ENCODE results near the gene FSIP2.

The FSIP2 gene

GRCh38 chr2:185802926-185803325 lies 64.3 kb downstream of the FSIP2 start:
- Histone ChIP-seq H3K9me3 (ENCODE audit: control insufficient read depth in 2 of 2, low read length in 2 of 2) (no peaks in the 10 kb centered on the region), H3K4me1 (ENCODE audit: control insufficient read depth in 2 of 2, insufficient read depth in 2 of 2, low read length in 2 of 2) (no peaks in the 10 kb centered on the region), H3K4me3 (ENCODE audit: low read length in 2 of 2) (no peak overlapping the region), H3K36me3 (ENCODE audit: control insufficient read depth in 2 of 2, insufficient read depth in 2 of 2, low read length in 2 of 2) (no peaks in the 10 kb centered on the region), H3K27me3 (ENCODE audit: control insufficient read depth in 2 of 2, insufficient read depth in 2 of 2, low read length in 2 of 2) (no peaks in the 10 kb centered on the region), H3K9ac (ENCODE audit: low read depth in 1 of 2, low read length in 2 of 2) (no peak overlapping the region), H3K27ac (ENCODE audit: low read depth in 2 of 2, low read length in 2 of 2) (no peak overlapping the region)

GRCh38 chr2:185806783-185807182 lies 68.2 kb downstream of the FSIP2 start:
- Histone ChIP-seq H3K4me3 (ENCODE audit: low read length in 2 of 2) (no peak overlapping the region), H3K27me3 (ENCODE audit: control insufficient read depth in 2 of 2, insufficient read depth in 2 of 2, low read length in 2 of 2) (no peaks in the 10 kb centered on the region), H3K9me3 (ENCODE audit: control insufficient read depth in 2 of 2, low read length in 2 of 2) (no peaks in the 10 kb centered on the region), H3K27ac (ENCODE audit: low read depth in 2 of 2, low read length in 2 of 2) (no peak overlapping the region), H3K9ac (ENCODE audit: low read depth in 1 of 2, low read length in 2 of 2) (no peak overlapping the region), H3K36me3 (ENCODE audit: control insufficient read depth in 2 of 2, insufficient read depth in 2 of 2, low read length in 2 of 2) (no peaks in the 10 kb centered on the region), H3K4me1 (ENCODE audit: control insufficient read depth in 2 of 2, insufficient read depth in 2 of 2, low read length in 2 of 2) (no peaks in the 10 kb centered on the region)

GRCh38 chr2:185807351-185807750 lies 68.7 kb downstream of the FSIP2 start:
- Histone ChIP-seq H3K36me3 (ENCODE audit: control insufficient read depth in 2 of 2, insufficient read depth in 2 of 2, low read length in 2 of 2) (no peaks in the 10 kb centered on the region), H3K4me1 (ENCODE audit: control insufficient read depth in 2 of 2, insufficient read depth in 2 of 2, low read length in 2 of 2) (no peaks in the 10 kb centered on the region), H3K27me3 (ENCODE audit: control insufficient read depth in 2 of 2, insufficient read depth in 2 of 2, low read length in 2 of 2) (no peaks in the 10 kb centered on the region), H3K4me3 (ENCODE audit: low read length in 2 of 2) (no peak overlapping the region), H3K9me3 (ENCODE audit: control insufficient read depth in 2 of 2, low read length in 2 of 2) (no peaks in the 10 kb centered on the region), H3K27ac (ENCODE audit: low read depth in 2 of 2, low read length in 2 of 2) (no peak overlapping the region), H3K9ac (ENCODE audit: low read depth in 1 of 2, low read length in 2 of 2) (no peak overlapping the region)

- Histone ChIP-seq H3K9me3 (ENCODE audit: control insufficient read depth in 2 of 2, low read length in 2 of 2) (no peaks in the 10 kb centered on the region), H3K36me3 (ENCODE audit: control insufficient read depth in 2 of 2, insufficient read depth in 2 of 2, low read length in 2 of 2) (no peaks in the 10 kb centered on the region), H3K4me3 (ENCODE audit: low read length in 2 of 2) (no peak overlapping the region), H3K4me1 (ENCODE audit: control insufficient read depth in 2 of 2, insufficient read depth in 2 of 2, low read length in 2 of 2) (no peaks in the 10 kb centered on the region), H3K9ac (ENCODE audit: low read depth in 1 of 2, low read length in 2 of 2) (no peak overlapping the region), H3K27me3 (ENCODE audit: control insufficient read depth in 2 of 2, insufficient read depth in 2 of 2, low read length in 2 of 2) (no peaks in the 10 kb centered on the region), H3K27ac (ENCODE audit: low read depth in 2 of 2, low read length in 2 of 2) (no peak overlapping the region)
These were observed 73.0 kb downstream of the FSIP2 start for GRCh38 chr2:185811580-185811979.

- no peaks in the 10 kb centered on the region for H3K36me3 ChIP-seq (ENCODE audit: control insufficient read depth in 2 of 2, insufficient read depth in 2 of 2, low read length in 2 of 2)
- no peak overlapping the region for H3K4me3 ChIP-seq (ENCODE audit: low read length in 2 of 2)
- H3K4me1 ChIP-seq (ENCODE audit: control insufficient read depth in 2 of 2, insufficient read depth in 2 of 2, low read length in 2 of 2): no peaks in the 10 kb centered on the region
- H3K27me3 ChIP-seq (ENCODE audit: control insufficient read depth in 2 of 2, insufficient read depth in 2 of 2, low read length in 2 of 2): no peaks in the 10 kb centered on the region
- no peak overlapping the region for H3K9ac ChIP-seq (ENCODE audit: low read depth in 1 of 2, low read length in 2 of 2)
- no peaks in the 10 kb centered on the region for H3K9me3 ChIP-seq (ENCODE audit: control insufficient read depth in 2 of 2, low read length in 2 of 2)
- no peak overlapping the region for H3K27ac ChIP-seq (ENCODE audit: low read depth in 2 of 2, low read length in 2 of 2)
These were observed 75.1 kb downstream of the FSIP2 start for GRCh38 chr2:185813707-185814106.

- Histone ChIP-seq H3K9ac (ENCODE audit: low read depth in 1 of 2, low read length in 2 of 2) (no peak overlapping the region), H3K9me3 (ENCODE audit: control insufficient read depth in 2 of 2, low read length in 2 of 2) (no peaks in the 10 kb centered on the region), H3K27me3 (ENCODE audit: control insufficient read depth in 2 of 2, insufficient read depth in 2 of 2, low read length in 2 of 2) (no peaks in the 10 kb centered on the region), H3K4me1 (ENCODE audit: control insufficient read depth in 2 of 2, insufficient read depth in 2 of 2, low read length in 2 of 2) (no peaks in the 10 kb centered on the region), H3K27ac (ENCODE audit: low read depth in 2 of 2, low read length in 2 of 2) (no peak overlapping the region), H3K4me3 (ENCODE audit: low read length in 2 of 2) (no peak overlapping the region), H3K36me3 (ENCODE audit: control insufficient read depth in 2 of 2, insufficient read depth in 2 of 2, low read length in 2 of 2) (no peaks in the 10 kb centered on the region)
These were observed 79.4 kb downstream of the FSIP2 start for GRCh38 chr2:185817991-185818390.

- H3K4me3 ChIP-seq (ENCODE audit: low read length in 2 of 2): no peak overlapping the region
- no peaks in the 10 kb centered on the region for H3K27me3 ChIP-seq (ENCODE audit: control insufficient read depth in 2 of 2, insufficient read depth in 2 of 2, low read length in 2 of 2)
- no peaks in the 10 kb centered on the region for H3K4me1 ChIP-seq (ENCODE audit: control insufficient read depth in 2 of 2, insufficient read depth in 2 of 2, low read length in 2 of 2)
- no peak overlapping the region for H3K27ac ChIP-seq (ENCODE audit: low read depth in 2 of 2, low read length in 2 of 2)
- no peak overlapping the region for H3K9ac ChIP-seq (ENCODE audit: low read depth in 1 of 2, low read length in 2 of 2)
- no peaks in the 10 kb centered on the region for H3K36me3 ChIP-seq (ENCODE audit: control insufficient read depth in 2 of 2, insufficient read depth in 2 of 2, low read length in 2 of 2)
- no peaks in the 10 kb centered on the region for H3K9me3 ChIP-seq (ENCODE audit: control insufficient read depth in 2 of 2, low read length in 2 of 2)
These were observed 82.9 kb downstream of the FSIP2 start for GRCh38 chr2:185821467-185821866.

GRCh38 chr2:185823773-185824172 lies 85.2 kb downstream of the FSIP2 start:
- Histone ChIP-seq H3K27me3 (ENCODE audit: control insufficient read depth in 2 of 2, insufficient read depth in 2 of 2, low read length in 2 of 2) (no peaks in the 10 kb centered on the region), H3K4me1 (ENCODE audit: control insufficient read depth in 2 of 2, insufficient read depth in 2 of 2, low read length in 2 of 2) (no peaks in the 10 kb centered on the region), H3K9ac (ENCODE audit: low read depth in 1 of 2, low read length in 2 of 2) (no peak overlapping the region), H3K9me3 (ENCODE audit: control insufficient read depth in 2 of 2, low read length in 2 of 2) (no peaks in the 10 kb centered on the region), H3K36me3 (ENCODE audit: control insufficient read depth in 2 of 2, insufficient read depth in 2 of 2, low read length in 2 of 2) (no peaks in the 10 kb centered on the region), H3K4me3 (ENCODE audit: low read length in 2 of 2) (no peak overlapping the region), H3K27ac (ENCODE audit: low read depth in 2 of 2, low read length in 2 of 2) (no peak overlapping the region)

GRCh38 chr2:185825557-185825956 lies 87.0 kb downstream of the FSIP2 start:
- Histone ChIP-seq H3K9ac (ENCODE audit: low read depth in 1 of 2, low read length in 2 of 2) (no peak overlapping the region), H3K27me3 (ENCODE audit: control insufficient read depth in 2 of 2, insufficient read depth in 2 of 2, low read length in 2 of 2) (no peaks in the 10 kb centered on the region), H3K36me3 (ENCODE audit: control insufficient read depth in 2 of 2, insufficient read depth in 2 of 2, low read length in 2 of 2) (no peaks in the 10 kb centered on the region), H3K27ac (ENCODE audit: low read depth in 2 of 2, low read length in 2 of 2) (no peak overlapping the region), H3K4me1 (ENCODE audit: control insufficient read depth in 2 of 2, insufficient read depth in 2 of 2, low read length in 2 of 2) (no peaks in the 10 kb centered on the region), H3K9me3 (ENCODE audit: control insufficient read depth in 2 of 2, low read length in 2 of 2) (no peaks in the 10 kb centered on the region), H3K4me3 (ENCODE audit: low read length in 2 of 2) (no peak overlapping the region)

GRCh38 chr2:185828326-185828725 lies 89.7 kb downstream of the FSIP2 start:
- Histone ChIP-seq H3K4me1 (ENCODE audit: control insufficient read depth in 2 of 2, insufficient read depth in 2 of 2, low read length in 2 of 2) (no peaks in the 10 kb centered on the region), H3K4me3 (ENCODE audit: low read length in 2 of 2) (no peak overlapping the region), H3K27me3 (ENCODE audit: control insufficient read depth in 2 of 2, insufficient read depth in 2 of 2, low read length in 2 of 2) (no peaks in the 10 kb centered on the region), H3K27ac (ENCODE audit: low read depth in 2 of 2, low read length in 2 of 2) (no peak overlapping the region), H3K9me3 (ENCODE audit: control insufficient read depth in 2 of 2, low read length in 2 of 2) (no peaks in the 10 kb centered on the region), H3K36me3 (ENCODE audit: control insufficient read depth in 2 of 2, insufficient read depth in 2 of 2, low read length in 2 of 2) (no peaks in the 10 kb centered on the region), H3K9ac (ENCODE audit: low read depth in 1 of 2, low read length in 2 of 2) (no peak overlapping the region)

- H3K4me3 ChIP-seq (ENCODE audit: low read length in 2 of 2): no peak overlapping the region
- H3K27ac ChIP-seq (ENCODE audit: low read depth in 2 of 2, low read length in 2 of 2): no peak overlapping the region
- no peaks in the 10 kb centered on the region for H3K36me3 ChIP-seq (ENCODE audit: control insufficient read depth in 2 of 2, insufficient read depth in 2 of 2, low read length in 2 of 2)
- no peaks in the 10 kb centered on the region for H3K27me3 ChIP-seq (ENCODE audit: control insufficient read depth in 2 of 2, insufficient read depth in 2 of 2, low read length in 2 of 2)
- peaks cover 0 to 3% of the 10 kb centered on the region in 2 donors for H3K9me3 ChIP-seq (ENCODE audit: control insufficient read depth in 2 of 2, low read length in 2 of 2)
- no peaks in the 10 kb centered on the region for H3K4me1 ChIP-seq (ENCODE audit: control insufficient read depth in 2 of 2, insufficient read depth in 2 of 2, low read length in 2 of 2)
- no peak overlapping the region for H3K9ac ChIP-seq (ENCODE audit: low read depth in 1 of 2, low read length in 2 of 2)
These were observed 95.3 kb downstream of the FSIP2 start for GRCh38 chr2:185833864-185834263.
